GM12873 (cell line): ENCODE results near the gene EYA2.

Source experiments
- TF ChIP-seq, protein P1 (sequence below): IDR thresholded peaks from 2 replicates; pipeline ENCODE4 v1.5.1; 2012; ENCODE audit warnings: low read depth, mild to moderate bottlenecking, moderate library complexity, low read length, control low read depth; ENCODE audit not compliant: insufficient read depth; ENCODE audit errors: missing control alignments

Gene EYA2

DNA sequence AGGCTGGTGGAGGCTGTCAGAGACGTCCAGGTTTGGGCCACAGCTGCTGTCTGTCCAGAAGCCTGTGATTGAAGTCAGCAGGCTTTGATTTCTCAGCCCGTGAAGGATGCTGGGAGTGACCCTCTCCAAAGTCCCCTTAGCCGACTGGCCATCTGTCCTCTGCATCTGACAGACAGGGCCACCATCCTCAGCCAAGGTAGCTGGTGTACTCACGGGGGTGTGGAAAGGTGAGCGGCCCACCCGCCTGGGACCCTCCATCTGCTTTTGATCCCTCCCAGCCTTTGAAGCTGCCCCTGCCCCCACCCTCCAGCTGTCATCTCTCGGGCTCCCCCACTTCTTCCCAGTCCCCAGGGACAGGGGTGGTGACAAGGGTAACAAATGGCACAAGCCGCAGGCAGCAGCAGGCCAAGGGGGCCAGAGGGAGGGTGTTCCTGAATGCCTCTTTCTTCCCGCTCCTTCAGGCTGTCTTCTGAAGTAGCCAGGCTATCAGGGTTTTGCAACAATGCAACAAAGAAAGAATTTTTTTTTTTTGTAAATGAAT, 84.4 kb downstream of the EYA2 start:
- TF ChIP-seq, protein P1, sequence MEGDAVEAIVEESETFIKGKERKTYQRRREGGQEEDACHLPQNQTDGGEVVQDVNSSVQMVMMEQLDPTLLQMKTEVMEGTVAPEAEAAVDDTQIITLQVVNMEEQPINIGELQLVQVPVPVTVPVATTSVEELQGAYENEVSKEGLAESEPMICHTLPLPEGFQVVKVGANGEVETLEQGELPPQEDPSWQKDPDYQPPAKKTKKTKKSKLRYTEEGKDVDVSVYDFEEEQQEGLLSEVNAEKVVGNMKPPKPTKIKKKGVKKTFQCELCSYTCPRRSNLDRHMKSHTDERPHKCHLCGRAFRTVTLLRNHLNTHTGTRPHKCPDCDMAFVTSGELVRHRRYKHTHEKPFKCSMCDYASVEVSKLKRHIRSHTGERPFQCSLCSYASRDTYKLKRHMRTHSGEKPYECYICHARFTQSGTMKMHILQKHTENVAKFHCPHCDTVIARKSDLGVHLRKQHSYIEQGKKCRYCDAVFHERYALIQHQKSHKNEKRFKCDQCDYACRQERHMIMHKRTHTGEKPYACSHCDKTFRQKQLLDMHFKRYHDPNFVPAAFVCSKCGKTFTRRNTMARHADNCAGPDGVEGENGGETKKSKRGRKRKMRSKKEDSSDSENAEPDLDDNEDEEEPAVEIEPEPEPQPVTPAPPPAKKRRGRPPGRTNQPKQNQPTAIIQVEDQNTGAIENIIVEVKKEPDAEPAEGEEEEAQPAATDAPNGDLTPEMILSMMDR: no peak

DNA sequence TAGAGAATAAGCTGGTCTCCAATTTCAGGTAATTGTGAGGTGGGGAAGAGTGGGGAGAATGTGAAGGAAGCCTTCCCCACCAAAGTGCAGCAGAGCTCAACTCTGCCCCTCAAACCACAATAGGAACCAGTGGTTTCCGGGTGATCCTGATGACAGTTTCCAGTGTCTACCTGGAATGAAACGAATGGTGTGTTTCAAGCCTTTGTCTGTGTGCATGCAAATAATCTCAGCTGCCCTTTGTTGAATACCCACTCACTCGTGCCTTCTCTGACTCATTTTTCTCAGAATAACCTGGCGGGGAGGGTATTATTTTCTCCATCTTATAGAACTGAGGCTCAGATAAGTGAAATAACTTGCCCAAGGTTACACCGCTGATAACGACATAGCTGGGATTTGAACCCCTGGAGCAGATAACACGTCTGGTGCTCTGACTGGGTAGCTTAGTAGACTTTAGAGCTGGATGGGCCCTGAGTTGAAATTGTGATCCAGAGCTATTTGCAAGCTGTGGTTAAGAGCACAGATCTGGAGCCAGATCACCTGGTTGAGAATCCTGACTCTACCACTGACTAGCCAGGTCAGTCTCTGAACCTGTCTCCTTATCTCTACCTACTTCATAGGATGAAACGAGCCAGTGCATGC, 85.1 kb downstream of the EYA2 start:
- TF ChIP-seq, protein P1: no peak

DNA sequence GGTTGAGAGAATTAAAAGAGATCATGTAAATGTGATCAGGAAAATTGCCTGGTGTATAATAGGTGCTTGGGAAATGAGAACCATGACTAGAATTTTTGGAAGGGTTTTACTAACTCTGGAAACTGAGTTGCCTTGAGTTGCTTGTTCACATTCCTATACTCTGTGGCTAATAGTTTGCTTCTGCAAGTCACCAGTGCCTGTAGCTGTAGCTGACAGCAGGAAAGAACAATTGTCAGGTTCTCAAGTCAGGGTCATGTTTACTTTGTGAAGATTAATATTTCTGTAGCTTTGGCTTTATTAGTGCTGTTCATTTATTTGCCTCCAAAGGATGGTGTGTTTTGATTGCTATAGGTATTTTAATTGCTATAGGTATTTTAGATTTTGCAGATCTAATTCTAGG, 86.5 kb downstream of the EYA2 start:
- TF ChIP-seq, protein P1: no peak

DNA sequence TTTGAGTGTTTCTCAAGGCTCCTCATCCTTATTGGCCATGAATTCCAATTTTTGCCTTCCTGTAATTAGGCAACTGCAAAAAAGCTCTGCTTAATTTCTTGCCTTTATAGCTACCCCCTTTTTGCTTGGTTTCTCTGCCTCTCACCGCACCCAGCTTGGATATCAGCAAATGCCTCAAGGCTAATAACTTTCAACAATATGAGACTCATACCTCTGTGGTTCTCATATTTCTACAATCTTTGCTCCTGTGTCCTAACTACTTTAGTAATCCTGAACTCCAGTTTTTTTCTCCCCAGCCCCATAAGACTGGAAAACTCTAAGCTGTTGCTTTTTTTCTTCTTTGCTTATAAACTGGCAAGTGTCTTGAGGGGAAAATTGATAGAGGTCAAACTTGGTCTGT, 88.8 kb downstream of the EYA2 start:
- TF ChIP-seq, protein P1: no peak

DNA sequence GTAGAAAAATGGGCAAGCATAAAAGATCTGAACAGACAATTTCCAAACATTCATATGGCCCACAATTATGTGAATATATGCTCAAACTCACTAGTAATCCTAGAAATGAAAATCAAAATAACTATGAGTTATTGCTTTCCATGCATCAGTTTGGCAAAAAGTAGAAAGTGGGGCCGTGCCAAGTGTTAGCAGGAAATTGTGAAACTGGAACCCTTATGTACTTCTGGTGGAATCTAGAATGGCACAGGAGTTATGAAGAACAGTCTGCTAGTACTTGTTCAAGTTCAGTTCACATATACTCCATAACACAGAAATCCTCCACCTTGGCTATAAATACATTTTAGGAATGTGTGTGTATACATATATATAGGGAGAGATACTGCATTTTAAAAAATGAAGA, 89.8 kb downstream of the EYA2 start:
- TF ChIP-seq, protein P1: no peak

DNA sequence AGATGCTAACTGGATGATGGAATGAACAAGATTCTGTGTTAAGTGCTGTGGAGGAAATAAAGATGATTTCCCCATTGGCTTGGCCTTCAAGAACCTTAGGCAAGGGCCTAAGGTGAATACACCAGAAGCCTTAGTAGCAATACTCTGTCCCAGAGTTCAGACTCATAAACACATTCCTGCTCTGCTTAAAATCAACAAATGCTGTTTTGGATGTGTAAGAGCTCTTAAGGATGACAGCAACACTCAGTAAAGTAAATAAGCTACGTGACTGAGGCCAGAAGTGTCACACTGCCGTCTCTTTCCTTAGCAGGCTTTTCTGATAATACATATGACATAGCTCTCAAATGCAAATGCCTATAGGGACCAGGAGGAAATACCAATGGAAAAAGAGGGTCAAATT, 90.6 kb downstream of the EYA2 start:
- TF ChIP-seq, protein P1: no peak

DNA sequence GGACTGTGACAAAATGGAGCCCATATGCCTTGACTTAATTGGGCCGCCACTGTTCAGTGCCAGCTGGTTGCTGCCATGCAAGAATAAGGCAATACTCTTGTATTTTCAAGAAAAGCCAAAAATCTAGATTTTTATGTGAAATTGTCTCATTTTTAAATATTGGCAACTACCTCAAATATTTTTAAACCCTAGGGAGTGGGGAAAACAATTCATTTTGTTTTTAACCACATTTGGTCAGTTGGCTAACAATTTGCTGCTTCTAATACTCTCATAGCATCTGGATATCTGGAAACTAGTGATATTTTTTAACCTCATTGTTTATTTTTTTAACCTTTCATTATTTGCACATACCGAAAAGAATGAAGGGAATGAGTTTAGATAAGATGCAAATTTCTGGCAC, 91.0 kb downstream of the EYA2 start:
- TF ChIP-seq, protein P1: no peak

DNA sequence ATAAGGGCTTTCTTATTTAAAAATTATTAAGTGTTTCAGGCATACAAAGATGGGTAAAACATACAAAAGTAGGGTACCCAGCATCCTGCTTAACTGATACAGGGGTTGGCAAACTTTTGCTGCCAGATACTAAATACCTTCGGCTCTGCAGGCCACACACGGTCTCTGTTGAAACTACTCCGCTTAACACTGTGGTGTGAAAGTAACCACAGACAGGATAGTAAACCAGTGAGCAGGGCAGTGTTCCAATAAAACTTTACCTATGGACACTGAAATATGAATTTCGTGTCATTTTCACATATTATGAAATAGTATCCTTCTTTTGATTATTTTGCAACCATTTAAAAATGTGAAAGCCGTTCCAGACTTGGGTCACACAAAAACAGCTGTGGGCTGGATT, 92.4 kb downstream of the EYA2 start:
- TF ChIP-seq, protein P1: no peak
